HG03066 (cell line): ENCODE data around the gene PROCA1.
"Not testable (repeated sequence)": the region's sequence is repeated elsewhere in the genome, so short reads cannot be mapped to it uniquely, and the experiment has no call there.

ENCODE experiments used
- ATAC-seq: cut with Tn5 transposase; IDR thresholded peaks from one replicate; pipeline ENCODE4 v1.9.1; 2021; ENCODE audit warnings: low read depth; ENCODE audit not compliant: unreplicated experiment

Gene PROCA1

DNA sequence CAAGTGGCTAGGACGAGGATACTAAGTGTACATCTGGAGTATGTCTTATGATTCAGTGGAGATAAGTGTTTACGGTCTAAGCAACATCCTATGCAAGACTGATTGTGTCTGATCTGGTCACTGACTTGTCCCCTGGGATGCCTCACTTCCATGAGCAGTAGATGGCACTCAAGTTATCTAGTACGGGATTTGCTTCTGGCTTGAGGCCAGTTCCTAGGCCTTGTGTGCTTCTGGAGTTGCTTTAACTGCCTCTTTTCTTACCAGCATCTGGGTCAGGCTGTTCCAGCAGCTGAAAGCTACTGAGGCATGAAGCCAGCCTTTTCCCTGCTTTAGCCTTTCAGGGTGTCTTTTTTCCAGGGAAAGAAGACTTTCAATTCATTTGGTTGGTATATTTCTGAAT, 26.7 kb downstream of the PROCA1 start:
- ATAC-seq, result no peak

DNA sequence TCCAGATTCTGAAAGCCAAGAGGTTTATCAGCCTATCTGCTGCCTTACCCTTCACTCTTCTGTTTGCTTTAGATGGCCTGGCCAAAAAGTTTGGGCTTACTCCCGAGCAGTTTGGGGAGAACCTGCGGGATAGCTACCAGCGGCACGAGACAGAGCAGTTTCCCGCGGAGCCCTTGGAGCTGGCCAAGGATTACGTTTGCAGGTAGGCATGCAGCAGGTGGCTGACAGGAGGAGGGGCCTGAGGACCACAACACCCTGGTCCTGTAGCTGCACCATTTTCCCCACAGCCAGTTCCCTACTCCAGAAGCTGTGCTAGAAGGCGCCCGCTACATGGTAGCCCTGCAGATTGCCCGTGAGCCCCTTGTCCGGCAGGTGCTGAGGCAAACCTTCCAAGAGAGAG, 29.0 kb downstream of the PROCA1 start:
- ATAC-seq, result no peak

DNA sequence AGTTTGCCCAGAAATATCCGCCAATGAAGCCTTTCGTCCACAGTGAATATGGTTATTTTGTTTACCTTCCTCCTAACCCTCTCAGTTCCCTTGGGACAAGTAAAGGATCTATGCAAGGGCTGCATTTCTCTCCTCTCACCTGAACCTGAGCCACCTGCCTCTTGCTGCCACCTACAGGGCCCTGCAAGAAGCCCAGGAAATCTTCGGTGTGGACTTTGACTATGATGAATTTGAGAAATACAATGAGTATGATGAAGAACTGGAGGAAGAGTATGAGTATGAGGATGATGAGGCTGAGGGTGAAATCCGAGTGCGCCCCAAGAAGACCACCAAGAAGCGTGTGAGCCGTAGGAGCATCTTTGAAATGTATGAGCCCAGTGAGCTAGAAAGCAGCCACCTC, 35.7 kb downstream of the PROCA1 start:
- ATAC-seq, result no peak

DNA sequence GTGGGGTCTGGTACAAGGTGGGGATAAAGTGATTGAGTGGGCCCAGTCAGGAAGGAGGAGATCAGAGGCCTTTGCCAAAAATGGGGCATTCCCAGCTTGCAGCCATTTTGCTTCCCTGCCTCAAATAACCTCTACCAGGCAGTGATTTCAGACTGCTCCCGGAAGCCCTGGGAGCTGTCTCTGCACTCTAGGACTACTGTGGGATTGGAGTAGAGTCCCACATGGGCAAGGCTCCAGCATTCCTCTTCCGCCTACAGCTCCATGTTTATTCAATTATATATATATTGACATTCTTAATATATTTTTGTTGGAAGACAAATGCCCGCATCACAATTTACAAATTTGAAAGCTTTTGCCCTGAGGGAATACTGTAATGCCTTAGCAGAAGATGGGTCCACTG, 36.2 kb downstream of the PROCA1 start:
- ATAC-seq, result no peak

DNA sequence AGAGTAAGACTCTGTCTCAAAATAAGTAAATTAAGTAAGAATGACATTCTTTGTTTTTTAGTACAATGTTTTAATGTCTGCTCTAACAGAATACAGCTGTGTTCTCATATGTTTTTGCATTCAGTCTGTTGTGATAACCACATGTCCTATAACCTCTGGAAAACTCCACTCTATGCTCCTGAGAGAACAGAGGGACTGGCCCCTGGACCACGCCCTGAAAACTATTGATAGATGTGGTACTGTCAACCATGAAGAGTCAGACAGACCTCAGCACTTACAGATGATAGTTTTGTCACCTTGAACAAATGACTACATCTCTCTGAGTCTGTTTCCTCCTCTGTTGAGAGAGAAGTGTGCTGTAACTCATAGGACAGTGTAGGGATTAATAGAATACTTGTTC, 41.8 kb downstream of the PROCA1 start:
- ATAC-seq, result no peak

DNA sequence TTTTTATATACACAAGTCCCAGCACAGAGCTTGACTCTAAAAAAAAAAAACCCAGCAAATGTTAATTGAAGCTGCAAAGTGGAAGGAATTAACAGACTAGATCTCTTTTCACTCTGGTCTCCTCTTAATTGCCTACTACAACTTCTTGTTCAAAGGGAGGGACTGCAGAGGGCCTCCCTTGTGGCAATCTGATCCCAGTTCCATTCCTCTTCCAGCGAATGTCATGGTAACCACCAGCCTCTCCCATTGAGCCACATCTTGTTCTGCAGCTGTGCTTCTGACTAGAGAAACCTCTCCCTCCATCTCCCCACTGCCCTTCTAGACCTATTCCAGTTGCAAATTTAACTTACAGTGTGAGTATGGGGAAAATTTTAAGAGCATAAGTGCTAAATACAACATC, 43.8 kb downstream of the PROCA1 start:
- no peak for ATAC-seq

DNA sequence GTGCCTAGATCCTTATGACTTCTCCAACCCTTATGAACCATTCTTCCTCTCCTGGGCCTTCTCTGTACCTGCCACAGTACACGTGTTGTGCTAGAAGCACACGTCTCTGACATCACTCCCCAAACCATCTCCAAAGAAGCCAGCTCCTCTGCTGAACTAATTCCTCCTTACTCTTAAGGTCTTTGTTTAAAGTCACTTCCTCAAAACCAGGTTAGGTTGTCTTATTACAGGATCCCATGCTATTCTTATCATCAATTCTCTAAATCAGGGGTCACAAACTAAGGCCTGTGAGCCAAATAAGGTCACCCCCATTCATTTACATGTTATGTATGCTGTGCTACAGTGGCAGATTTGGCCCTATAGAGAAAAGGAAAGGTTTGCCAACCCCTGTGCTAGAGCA, 45.7 kb downstream of the PROCA1 start:
- ATAC-seq, result no peak

DNA sequence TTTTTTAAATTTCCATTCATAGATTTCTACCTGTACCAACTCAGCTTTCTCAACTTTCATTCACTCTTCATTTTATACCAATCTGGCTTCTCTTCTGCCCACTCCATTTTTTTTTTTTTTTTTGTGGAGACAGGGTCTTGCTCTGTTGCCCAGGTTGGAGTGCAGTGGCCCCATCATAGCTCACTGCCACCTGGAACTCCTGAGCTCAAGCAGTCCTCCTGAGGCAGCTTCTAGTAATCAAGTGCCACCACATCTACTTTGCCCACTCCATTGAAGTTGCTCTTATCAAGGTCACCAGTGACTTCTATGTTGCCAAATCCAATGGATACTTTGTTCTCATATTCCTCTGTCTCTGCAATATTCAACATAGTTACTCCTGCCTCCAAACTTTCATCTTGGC, 48.0 kb downstream of the PROCA1 start:
- ATAC-seq, result no peak

DNA sequence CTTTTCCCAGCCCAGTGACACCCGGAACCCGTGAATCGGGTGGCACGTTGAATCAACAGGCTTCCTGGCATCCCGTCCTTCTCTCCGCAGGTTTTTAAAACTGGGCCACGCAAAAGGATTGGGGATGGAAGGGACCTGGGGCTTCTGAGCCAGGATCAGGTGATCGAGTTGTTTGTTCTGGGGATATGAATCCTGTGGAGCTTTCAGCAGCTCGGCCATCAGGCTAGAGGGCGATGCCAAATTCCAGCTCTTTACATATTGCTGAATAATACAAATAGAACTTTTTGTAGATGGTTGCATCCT, 49.2 kb downstream of the PROCA1 start:
- no peak for ATAC-seq

DNA sequence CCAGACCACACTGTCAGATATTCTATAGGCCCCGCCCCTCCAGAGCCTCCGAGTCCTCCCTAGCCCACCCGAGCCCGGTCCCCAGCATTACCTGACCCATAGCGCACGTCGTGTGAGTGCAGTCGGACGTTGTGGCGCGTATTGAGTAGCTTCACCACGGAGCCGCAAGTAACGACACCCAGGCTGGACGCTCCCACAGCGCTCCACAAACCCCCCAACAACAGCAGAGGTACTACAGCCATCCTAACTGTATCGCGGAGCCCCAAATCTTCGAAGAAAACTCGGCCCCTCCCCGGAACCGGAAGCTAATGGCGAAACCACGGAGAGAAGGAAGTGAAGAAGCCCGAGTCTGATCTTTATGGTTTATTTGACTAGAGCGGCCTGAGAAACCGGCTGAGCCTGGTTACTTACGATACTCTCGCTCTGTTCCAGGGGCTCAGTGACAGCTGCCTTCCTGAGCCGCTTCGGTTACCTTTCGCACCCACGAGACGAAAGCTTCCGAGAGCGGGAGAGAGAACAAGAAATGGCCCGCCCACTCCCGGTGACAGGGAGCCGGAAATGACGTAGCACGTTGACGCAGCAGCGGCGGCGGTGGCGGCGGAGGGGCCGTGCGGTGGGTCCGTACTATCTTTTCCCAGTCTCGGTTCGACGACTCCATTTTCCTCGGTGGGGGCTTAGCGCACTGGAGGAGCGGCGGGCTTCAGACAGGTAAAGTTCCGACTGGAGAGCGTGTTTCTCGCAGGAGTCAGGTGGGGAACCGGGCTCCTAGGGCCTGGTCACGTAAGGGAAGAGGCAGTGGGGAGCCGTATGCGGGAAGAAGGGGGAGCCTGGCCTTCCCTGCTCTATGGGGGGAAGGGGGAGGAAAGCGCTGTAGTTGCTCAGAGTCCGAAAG, 49.8 kb downstream of the PROCA1 start, which contains the start of the genes SDF2 and SUPT6H:
Gene SDF2 (minus strand): TSS at position 272 of the 892 bp plus-strand sequence. CDS start 30 bp downstream, at position 242.
Gene SUPT6H (plus strand): TSS at position 571 of the 892 bp plus-strand sequence. CDS start 11,197 bp downstream, outside the sequence.
- ATAC-seq, result peak; percentile 82

DNA sequence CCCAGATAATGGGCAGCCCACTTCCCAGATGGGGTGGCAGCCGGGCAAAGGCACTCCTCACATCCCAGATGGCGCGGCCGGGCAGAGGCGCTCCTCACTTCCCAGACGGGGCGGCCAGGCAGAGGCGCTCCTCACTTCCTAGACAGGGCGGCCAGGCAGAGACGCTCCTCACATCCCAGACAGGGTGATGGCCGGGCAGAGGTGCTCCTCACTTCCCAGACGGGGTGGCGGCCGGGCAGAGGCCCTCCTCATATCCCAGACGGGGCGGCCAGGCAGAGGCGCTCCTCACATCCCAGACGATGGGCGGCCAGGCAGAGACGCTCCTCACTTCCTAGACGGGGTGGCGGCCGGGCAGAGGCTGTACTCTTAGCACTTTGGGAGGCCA, 52.2 kb downstream of the PROCA1 start:
- ATAC-seq, result not testable (repeated sequence)

DNA sequence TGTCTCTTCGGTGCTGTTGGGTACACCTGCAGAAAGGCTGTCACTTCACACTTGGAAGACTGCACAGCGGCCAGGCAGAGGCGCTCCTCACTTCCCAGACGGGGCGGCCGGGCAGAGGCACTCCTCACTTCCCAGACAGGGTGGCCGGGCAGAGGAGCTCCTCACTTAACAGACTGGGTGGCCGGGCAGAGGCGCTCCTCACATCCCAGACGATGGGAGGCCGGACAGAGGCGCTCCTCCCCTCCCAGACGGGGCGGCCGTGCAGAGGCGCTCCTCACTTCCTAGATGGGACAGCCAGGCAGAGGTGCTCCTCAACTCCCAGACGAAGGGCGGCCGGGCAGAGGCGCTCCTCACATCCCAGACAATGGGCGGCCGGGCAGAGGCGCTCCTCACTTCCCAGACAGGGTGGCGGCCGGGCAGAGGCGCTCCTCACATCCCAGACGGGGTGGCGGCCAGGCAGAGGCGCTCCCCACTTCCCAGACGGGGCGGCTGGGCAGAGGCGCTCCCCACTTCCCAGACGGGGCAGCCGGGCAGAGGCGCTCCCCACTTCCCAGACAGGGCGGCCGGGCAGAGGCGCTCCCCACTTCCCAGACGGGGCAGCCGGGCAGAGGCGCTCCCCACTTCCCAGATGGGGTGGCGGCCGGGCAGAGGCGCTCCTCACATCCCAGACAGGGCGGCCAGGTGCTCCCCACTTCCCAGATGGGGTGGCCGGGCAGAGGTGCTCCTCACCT, 52.8 kb downstream of the PROCA1 start:
- ATAC-seq, result not testable (repeated sequence)

DNA sequence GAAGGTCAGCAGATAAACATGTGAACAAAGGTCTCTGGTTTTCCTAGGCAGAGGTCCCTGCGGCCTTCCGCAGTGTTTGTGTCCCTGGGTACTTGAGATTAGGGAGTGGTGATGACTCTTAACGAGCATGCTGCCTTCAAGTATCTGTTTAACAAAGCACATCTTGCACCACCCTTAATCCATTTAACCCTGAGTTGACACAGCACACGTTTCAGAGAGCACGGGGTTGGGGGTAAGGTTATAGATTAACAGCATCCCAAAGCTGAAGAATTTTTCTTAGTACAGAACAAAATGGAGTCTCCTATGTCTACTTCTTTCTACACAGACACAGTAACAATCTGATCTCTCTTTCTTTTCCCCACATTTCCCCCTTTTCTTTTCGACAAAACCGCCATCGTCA, 53.3 kb downstream of the PROCA1 start:
- not testable (repeated sequence) for ATAC-seq

DNA sequence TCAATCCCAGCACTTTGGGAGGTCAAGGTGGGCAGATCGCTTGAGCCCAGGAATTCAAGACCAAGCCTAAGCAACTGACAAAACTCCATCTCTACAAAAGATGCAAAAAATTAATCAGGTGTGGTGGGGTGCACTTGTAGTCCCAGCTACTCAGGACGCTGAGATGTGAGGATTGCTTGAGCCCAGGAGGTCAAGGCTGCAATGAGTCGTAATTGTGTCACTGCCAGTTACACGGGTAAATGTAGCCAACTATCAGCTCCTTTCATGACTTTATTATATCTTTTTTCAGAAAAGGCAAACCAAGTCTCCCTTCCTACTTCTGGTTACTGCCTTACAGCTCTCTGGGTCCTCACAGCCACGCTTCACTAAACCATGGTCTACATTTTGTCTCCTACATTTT, 53.9 kb downstream of the PROCA1 start:
- ATAC-seq, result no peak

DNA sequence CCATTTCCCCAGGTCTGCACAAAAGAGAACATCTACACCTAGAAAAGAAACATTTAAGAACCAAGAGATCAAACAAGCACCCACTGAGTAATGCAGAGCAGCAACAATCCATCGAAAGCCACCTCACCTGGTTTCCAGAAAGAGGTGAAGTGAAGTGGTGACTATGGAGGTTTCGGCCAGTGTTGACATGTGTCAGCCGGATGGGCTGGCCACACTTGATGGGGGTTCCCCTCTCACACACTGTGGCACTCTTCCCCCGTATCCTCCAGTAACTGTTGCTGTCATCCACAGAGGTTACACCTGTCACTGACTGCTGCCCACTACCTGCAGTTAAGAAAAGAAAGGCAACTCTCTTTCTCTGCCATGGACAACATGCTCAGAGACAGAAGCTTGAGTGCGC, 56.5 kb downstream of the PROCA1 start:
- ATAC-seq, result no peak
